Stimulated activated naive CD8-positive, alpha-beta T cell treated with anti-CD3 and anti-CD28 coated beads, Interleukin-15, Interleukin-2, amounts not matched to agents 100 ng/mL and 50 ng/mL, for 24 hours (primary cell): ENCODE measurements around the gene PRKCE.

ENCODE experiments used
- H3K27ac Mint-ChIP-seq: one replicate; pipeline ENCODE4 v1.8.0; 2021; ENCODE audit warnings: mild to moderate bottlenecking, mixed read lengths
- H3K27me3 Mint-ChIP-seq: one replicate; pipeline ENCODE4 v1.8.0; 2021; ENCODE audit warnings: mixed read lengths
- H3K36me3 Mint-ChIP-seq: one replicate; pipeline ENCODE4 v1.8.0; 2021; ENCODE audit warnings: low read depth, mixed read lengths
- H3K4me1 Mint-ChIP-seq: one replicate; pipeline ENCODE4 v1.8.0; 2021; ENCODE audit warnings: low read depth, mixed read lengths
- H3K4me3 Mint-ChIP-seq: one replicate; pipeline ENCODE4 v1.8.0; 2021; ENCODE audit warnings: mild to moderate bottlenecking, mixed read lengths
- H3K9me3 Mint-ChIP-seq: one replicate; pipeline ENCODE4 v1.8.0; 2021; ENCODE audit warnings: mixed read lengths

PRKCE gene

GRCh38 chr2:46008091-46008870 is 356.8 kb downstream of the PRKCE start:
- no peaks in the 10 kb centered on the region for H3K4me1 Mint-ChIP-seq
- H3K27me3 Mint-ChIP-seq, result no peaks in the 10 kb centered on the region
- no peak overlapping the region for H3K4me3 Mint-ChIP-seq
- H3K27ac Mint-ChIP-seq, result no peak overlapping the region
- H3K36me3 Mint-ChIP-seq, result peaks cover 20% of the 10 kb centered on the region
- no peaks in the 10 kb centered on the region for H3K9me3 Mint-ChIP-seq

- Mint-ChIP-seq H3K9me3 (no peaks in the 10 kb centered on the region), H3K27me3 (no peaks in the 10 kb centered on the region), H3K4me3 (no peak overlapping the region)
Observed at GRCh38 chr2:46009315-46009714, 357.8 kb downstream of the PRKCE start.

GRCh38 chr2:46009772-46010171 is 358.3 kb downstream of the PRKCE start:
- H3K9me3 Mint-ChIP-seq, result no peaks in the 10 kb centered on the region

More at GRCh38 chr2:46009315-46009714, 357.8 kb downstream of the PRKCE start:
- Mint-ChIP-seq H3K4me1 (no peaks in the 10 kb centered on the region), H3K27ac (no peak overlapping the region), H3K36me3 (peaks cover 19% of the 10 kb centered on the region)

GRCh38 chr2:46010223-46010924 is 358.9 kb downstream of the PRKCE start:
- Mint-ChIP-seq H3K4me3 (no peak overlapping the region), H3K27ac (no peak overlapping the region), H3K36me3 (peaks cover 16% of the 10 kb centered on the region), H3K27me3 (no peaks in the 10 kb centered on the region), H3K4me1 (no peaks in the 10 kb centered on the region), H3K9me3 (no peaks in the 10 kb centered on the region)

More at GRCh38 chr2:46009772-46010171, 358.3 kb downstream of the PRKCE start:
- Mint-ChIP-seq H3K27me3 (no peaks in the 10 kb centered on the region), H3K27ac (no peak overlapping the region), H3K4me1 (no peaks in the 10 kb centered on the region), H3K4me3 (no peak overlapping the region), H3K36me3 (peaks cover 16% of the 10 kb centered on the region)

DNA sequence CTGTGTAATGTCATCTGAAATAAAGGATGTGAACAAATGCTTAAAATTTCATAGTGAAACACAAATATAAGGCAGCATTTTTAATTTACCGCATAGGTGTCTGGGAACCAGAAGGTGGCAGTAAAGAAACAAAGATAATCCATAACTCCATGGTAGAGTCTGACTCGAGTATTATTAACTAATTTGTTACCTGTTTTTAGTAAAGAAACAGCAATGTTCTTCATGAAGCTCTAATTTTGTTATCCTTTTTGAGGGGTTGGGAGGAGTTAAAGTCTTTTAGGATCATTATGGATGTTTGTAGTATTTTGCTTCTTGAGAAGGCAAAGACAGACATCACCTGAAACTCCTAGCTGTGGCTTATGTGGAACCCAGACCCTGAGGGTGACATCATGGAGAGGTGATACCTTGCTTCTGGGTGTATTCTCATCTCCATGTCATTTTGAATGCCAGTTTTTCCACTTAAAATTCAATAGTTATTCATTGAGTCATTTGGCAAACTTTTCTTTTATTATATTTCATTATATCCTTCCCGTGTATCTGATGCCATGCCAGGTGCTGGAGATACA is 359.5 kb downstream of the PRKCE start:
- Mint-ChIP-seq H3K4me1 (no peaks in the 10 kb centered on the region), H3K9me3 (no peaks in the 10 kb centered on the region), H3K27ac (no peak overlapping the region), H3K36me3 (peaks cover 16% of the 10 kb centered on the region), H3K27me3 (no peaks in the 10 kb centered on the region), H3K4me3 (no peak overlapping the region)

GRCh38 chr2:46012618-46013240 is 361.3 kb downstream of the PRKCE start:
- no peak overlapping the region for H3K4me3 Mint-ChIP-seq
- H3K27ac Mint-ChIP-seq, result no peak overlapping the region
- no peaks in the 10 kb centered on the region for H3K4me1 Mint-ChIP-seq
- peaks cover 9% of the 10 kb centered on the region for H3K36me3 Mint-ChIP-seq
- no peaks in the 10 kb centered on the region for H3K9me3 Mint-ChIP-seq
- no peaks in the 10 kb centered on the region for H3K27me3 Mint-ChIP-seq

- H3K27ac Mint-ChIP-seq, result no peak overlapping the region
- H3K4me1 Mint-ChIP-seq, result no peaks in the 10 kb centered on the region
- H3K4me3 Mint-ChIP-seq, result no peak overlapping the region
- peaks cover 7% of the 10 kb centered on the region for H3K36me3 Mint-ChIP-seq
- H3K9me3 Mint-ChIP-seq, result no peaks in the 10 kb centered on the region
- H3K27me3 Mint-ChIP-seq, result no peaks in the 10 kb centered on the region
Observed at GRCh38 chr2:46013726-46014125, 362.3 kb downstream of the PRKCE start.

- Mint-ChIP-seq H3K27ac (no peak overlapping the region), H3K36me3 (peaks cover 7% of the 10 kb centered on the region), H3K27me3 (no peaks in the 10 kb centered on the region), H3K4me1 (peaks cover 8% of the 10 kb centered on the region), H3K9me3 (no peaks in the 10 kb centered on the region), H3K4me3 (no peak overlapping the region)
Observed at GRCh38 chr2:46014911-46015654, 363.6 kb downstream of the PRKCE start.

- Mint-ChIP-seq H3K9me3 (no peaks in the 10 kb centered on the region), H3K4me3 (no peak overlapping the region), H3K27me3 (no peaks in the 10 kb centered on the region), H3K36me3 (peaks cover 10% of the 10 kb centered on the region), H3K27ac (no peak overlapping the region), H3K4me1 (peaks cover 10% of the 10 kb centered on the region)
Observed at GRCh38 chr2:46015671-46016070, 364.2 kb downstream of the PRKCE start.

GRCh38 chr2:46016091-46016490 is 364.6 kb downstream of the PRKCE start:
- peaks cover 12% of the 10 kb centered on the region for H3K36me3 Mint-ChIP-seq
- H3K4me3 Mint-ChIP-seq, result no peak overlapping the region
- H3K4me1 Mint-ChIP-seq, result peaks cover 10% of the 10 kb centered on the region

DNA sequence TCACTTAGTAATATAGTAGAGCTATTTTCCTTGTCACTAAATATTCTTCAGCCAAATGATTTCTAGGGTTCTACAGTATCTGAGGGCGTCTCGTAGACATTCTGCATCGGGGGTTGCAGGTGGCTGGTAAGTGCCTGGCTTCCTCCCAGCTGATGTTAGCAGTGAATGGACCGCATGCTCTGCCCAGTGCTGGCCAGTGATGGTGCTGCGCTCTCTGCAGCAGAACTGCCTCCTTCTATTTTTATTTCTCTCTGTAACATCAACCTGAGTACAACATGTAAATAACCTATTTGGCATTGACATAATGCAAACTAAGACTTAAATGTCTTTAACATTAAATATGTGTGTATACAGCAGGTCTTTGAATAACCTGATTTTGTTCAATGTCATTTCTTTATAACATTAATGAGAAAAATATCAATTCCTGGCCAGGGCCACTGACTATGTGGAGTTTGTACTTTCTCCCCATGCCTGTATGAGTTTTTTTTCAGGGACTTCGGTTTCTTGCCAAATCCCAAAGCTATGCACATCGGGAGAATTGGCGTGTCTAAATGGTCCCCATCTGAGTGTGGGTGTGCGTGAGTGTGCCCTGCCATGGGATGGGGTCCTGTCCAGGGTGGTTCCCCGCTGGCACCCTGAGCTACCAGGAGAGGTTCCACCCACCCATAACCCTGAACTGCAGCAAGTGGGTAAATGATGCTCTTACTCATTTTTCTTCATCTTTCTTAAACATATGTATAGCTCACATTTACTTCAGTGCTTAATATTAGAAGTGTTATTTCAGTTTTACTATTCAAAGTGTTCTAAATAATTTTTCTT is 367.5 kb downstream of the PRKCE start:
- no peak overlapping the region for H3K27ac Mint-ChIP-seq
- H3K4me3 Mint-ChIP-seq, result no peak overlapping the region
- H3K9me3 Mint-ChIP-seq, result no peaks in the 10 kb centered on the region
- H3K4me1 Mint-ChIP-seq, result peaks cover 10% of the 10 kb centered on the region
- no peaks in the 10 kb centered on the region for H3K27me3 Mint-ChIP-seq
- peaks cover 10% of the 10 kb centered on the region for H3K36me3 Mint-ChIP-seq

More at GRCh38 chr2:46016091-46016490, 364.6 kb downstream of the PRKCE start:
- Mint-ChIP-seq H3K27ac (no peak overlapping the region), H3K27me3 (no peaks in the 10 kb centered on the region), H3K9me3 (no peaks in the 10 kb centered on the region)

- peaks cover 10% of the 10 kb centered on the region for H3K4me1 Mint-ChIP-seq
- no peaks in the 10 kb centered on the region for H3K27me3 Mint-ChIP-seq
- H3K36me3 Mint-ChIP-seq, result peaks cover 18% of the 10 kb centered on the region
- no peaks in the 10 kb centered on the region for H3K9me3 Mint-ChIP-seq
- H3K4me3 Mint-ChIP-seq, result no peak overlapping the region
- H3K27ac Mint-ChIP-seq, result peak overlapping the region; percentile 6
Observed at GRCh38 chr2:46020416-46020815, 368.9 kb downstream of the PRKCE start.

GRCh38 chr2:46023165-46023854 is 371.8 kb downstream of the PRKCE start:
- Mint-ChIP-seq H3K4me3 (no peak overlapping the region), H3K36me3 (peaks cover 18% of the 10 kb centered on the region), H3K27ac (no peak overlapping the region), H3K4me1 (peaks cover 10% of the 10 kb centered on the region), H3K27me3 (no peaks in the 10 kb centered on the region), H3K9me3 (no peaks in the 10 kb centered on the region)
